H9 (cell line): ENCODE measurements around the gene MAZ. TPM values are rescaled to one million over a fixed set of nuclear protein-coding genes. Genes with fewer than 3 reads are reported as not detected.

Experiments used
- DNase-seq: peaks from one replicate; pipeline ENCODE4 v3.0.0-alpha.2; 2017
- H2AFZ ChIP-seq: one replicate; pipeline ENCODE4 v1.6.1; 2013; ENCODE audit warnings: mild to moderate bottlenecking, low read length, control low read depth, moderate library complexity
- H2AK5ac ChIP-seq: 2 replicates; pipeline ENCODE4 v1.6.1; 2013; ENCODE audit warnings: low read length, control low read depth, mixed read lengths; ENCODE audit not compliant: insufficient read length
- H2BK120ac ChIP-seq: one replicate; pipeline ENCODE4 v1.6.1; 2013; ENCODE audit warnings: low read depth, mild to moderate bottlenecking, low read length, control low read depth, inconsistent platforms; ENCODE audit not compliant: poor library complexity, severe bottlenecking
- H2BK12ac ChIP-seq: 2 replicates; pipeline ENCODE4 v1.6.1; 2013; ENCODE audit warnings: low read length, control low read depth, mixed read lengths, low read depth; ENCODE audit not compliant: insufficient read length
- H2BK15ac ChIP-seq: 2 replicates; pipeline ENCODE4 v1.6.1; 2013; ENCODE audit warnings: low read depth, low read length, control low read depth
- H2BK20ac ChIP-seq: one replicate; pipeline ENCODE4 v1.6.1; 2013; ENCODE audit warnings: low read depth, mild to moderate bottlenecking, low read length, control low read depth, inconsistent platforms; ENCODE audit not compliant: poor library complexity, severe bottlenecking
- H2BK5ac ChIP-seq: 2 replicates; pipeline ENCODE4 v1.6.1; 2013; ENCODE audit warnings: low read length, control low read depth, mixed read lengths; ENCODE audit not compliant: insufficient read length
- H3K14ac ChIP-seq: 2 replicates; pipeline ENCODE4 v1.6.1; 2013; ENCODE audit warnings: low read length, control low read depth; ENCODE audit not compliant: insufficient read depth
- H3K18ac ChIP-seq: 2 replicates; pipeline ENCODE4 v1.6.1; 2013; ENCODE audit warnings: low read depth, mild to moderate bottlenecking, mixed read lengths, low read length, control low read depth; ENCODE audit not compliant: insufficient read length
- H3K23ac ChIP-seq: 2 replicates; pipeline ENCODE4 v1.6.1; 2013; ENCODE audit warnings: low read length, control low read depth, mixed read lengths, low read depth; ENCODE audit not compliant: insufficient read length
- H3K23me2 ChIP-seq: 2 replicates; pipeline ENCODE4 v1.6.1; 2013; ENCODE audit warnings: low read depth, mild to moderate bottlenecking, mixed read lengths, low read length, control low read depth; ENCODE audit not compliant: insufficient read length, poor library complexity, severe bottlenecking
- H3K27ac ChIP-seq: 2 replicates; pipeline ENCODE4 v1.5.1; 2013; ENCODE audit warnings: low read length, control low read depth, mixed read lengths, low read depth; ENCODE audit not compliant: insufficient read length
- H3K27me3 ChIP-seq: 2 replicates; pipeline ENCODE4 v1.6.1; 2013; ENCODE audit warnings: low read length, control low read depth, inconsistent platforms; ENCODE audit not compliant: insufficient read depth
- H3K4ac ChIP-seq: 2 replicates; pipeline ENCODE4 v1.6.1; 2013; ENCODE audit warnings: low read depth, mild to moderate bottlenecking, control low read depth, inconsistent platforms, low read length, moderate library complexity
- H3K4me1 ChIP-seq: 2 replicates; pipeline ENCODE4 v1.6.1; 2013; ENCODE audit warnings: low read length, control low read depth, inconsistent platforms; ENCODE audit not compliant: insufficient read depth
- H3K4me2 ChIP-seq: 2 replicates; pipeline ENCODE4 v1.6.1; 2013; ENCODE audit warnings: low read length, control low read depth, mixed read lengths; ENCODE audit not compliant: insufficient read length, insufficient read depth
- H3K56ac ChIP-seq: 2 replicates; pipeline ENCODE4 v1.6.1; 2013; ENCODE audit warnings: low read depth, mild to moderate bottlenecking, mixed read lengths, low read length, control low read depth; ENCODE audit not compliant: insufficient read length
- H3K79me1 ChIP-seq: 2 replicates; pipeline ENCODE4 v1.6.1; 2013; ENCODE audit warnings: low read depth, mild to moderate bottlenecking, moderate library complexity, low read length, control low read depth, inconsistent platforms; ENCODE audit not compliant: insufficient read depth, poor library complexity, severe bottlenecking
- H3K79me2 ChIP-seq: 2 replicates; pipeline ENCODE4 v1.6.1; 2013; ENCODE audit warnings: low read length, control low read depth, inconsistent platforms; ENCODE audit not compliant: insufficient read depth
- H3K9ac ChIP-seq: 2 replicates; pipeline ENCODE4 v1.6.1; 2013; ENCODE audit warnings: low read length, control low read depth, mixed read lengths; ENCODE audit not compliant: insufficient read length; ENCODE audit errors: extremely low read depth
- H3K9me3 ChIP-seq: one replicate; pipeline ENCODE4 v1.6.1; 2013; ENCODE audit warnings: low read depth, low read length, inconsistent platforms; ENCODE audit not compliant: control insufficient read depth
- H3T11ph ChIP-seq: one replicate; pipeline ENCODE4 v1.6.1; 2013; ENCODE audit warnings: mild to moderate bottlenecking, low read length, control low read depth, inconsistent platforms
- H4K20me1 ChIP-seq: one replicate; pipeline ENCODE4 v1.6.1; 2013; ENCODE audit not compliant: control insufficient read depth, insufficient read length, insufficient read depth
- H4K5ac ChIP-seq: 2 replicates; pipeline ENCODE4 v1.6.1; 2013; ENCODE audit warnings: low read depth, mild to moderate bottlenecking, mixed read lengths, low read length, control low read depth; ENCODE audit not compliant: insufficient read length
- H4K8ac ChIP-seq: replicated peaks from 2 replicates; pipeline ENCODE4 v1.6.1; 2013; ENCODE audit warnings: low read length, control low read depth, mixed read lengths, low read depth; ENCODE audit not compliant: insufficient read length
- H4K91ac ChIP-seq: 2 replicates; pipeline ENCODE4 v1.6.1; 2013; ENCODE audit warnings: low read depth, mild to moderate bottlenecking, moderate library complexity, mixed read lengths, low read length, control low read depth; ENCODE audit not compliant: insufficient read length
- H3K27ac Mint-ChIP-seq, 3 experiments: 2 replicates in 2 of 3; 3 replicates in 1 of 3; pipeline ENCODE4 v1.8.0; 2020 to 2021; ENCODE audit warnings: mixed read lengths in 3 of 3, mild to moderate bottlenecking in 1 of 3, moderate library complexity in 1 of 3
- H3K27me3 Mint-ChIP-seq: 2 replicates; pipeline ENCODE4 v1.8.0; 2021; ENCODE audit warnings: low read depth, mild to moderate bottlenecking, moderate library complexity, mixed read lengths
- H3K36me3 Mint-ChIP-seq, 3 experiments: 2 replicates in 2 of 3; 3 replicates in 1 of 3; pipeline ENCODE4 v1.8.0; 2020 to 2021; ENCODE audit warnings: low read depth in 3 of 3, mixed read lengths in 3 of 3; ENCODE audit not compliant: insufficient read depth in 1 of 3
- H3K4me1 Mint-ChIP-seq, 2 experiments: 2 replicates each; pipeline ENCODE4 v1.8.0; 2020; ENCODE audit warnings: mixed read lengths in 2 of 2
- H3K4me3 Mint-ChIP-seq, 2 experiments: 2 replicates in 1 of 2; 3 replicates in 1 of 2; pipeline ENCODE4 v1.8.0; 2020 to 2021; ENCODE audit warnings: mild to moderate bottlenecking in 2 of 2, mixed read lengths in 2 of 2, moderate library complexity in 1 of 2
- H3K9me3 Mint-ChIP-seq, 2 experiments: 2 replicates in 1 of 2; 3 replicates in 1 of 2; pipeline ENCODE4 v1.8.0; 2020; ENCODE audit warnings: mild to moderate bottlenecking in 2 of 2, mixed read lengths in 2 of 2, moderate library complexity in 1 of 2
- WGBS: extraction: QIAGEN DNeasy Blood & Tissue Kit; methylation state at CpG from one replicate; pipeline ENCODE4 v1.1.7; 2013; ENCODE audit warnings: missing lambda C conversion rate, low lambda C conversion rate, mixed read lengths; ENCODE audit not compliant: insufficient read length; ENCODE audit errors: extremely low coverage; 5-methylcytosine and 5-hydroxymethylcytosine counted together
- total RNA-seq: library from RNA; stranded (reverse); gene quantifications from 2 replicates; pipeline ENCODE4 v1.2.1, GENCODE V29; 2021
- TF ChIP-seq, protein P1 (sequence below): fragments of 200-600 bp; sonication (generic); conservative IDR thresholded peaks from 3 replicates; pipeline ENCODE4 v1.8.0; 2021; ENCODE audit warnings: antibody characterized with exemption, mild to moderate bottlenecking

Gene MAZ
- total RNA-seq, 1 experiment from 2014 or later = 412 TPM

DNA sequence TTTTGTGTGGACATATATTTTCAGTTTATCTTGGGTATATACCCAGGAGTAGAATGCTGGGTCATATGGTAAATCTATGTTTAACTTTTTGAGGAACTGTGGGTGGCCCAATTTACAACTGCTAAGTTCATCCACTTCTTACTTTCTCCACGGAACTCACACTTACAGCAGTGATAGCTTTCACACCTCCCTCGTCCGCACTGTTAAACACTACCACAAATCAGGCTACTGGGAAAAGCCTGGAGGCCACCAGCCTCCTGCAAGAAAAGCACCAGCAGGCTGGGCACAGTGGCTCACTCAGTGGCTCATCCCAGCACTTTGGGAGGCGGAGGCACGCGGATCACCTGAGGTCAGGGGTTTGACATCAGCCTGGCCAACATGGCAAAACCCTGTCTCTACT is 43.0 kb upstream of the MAZ start:
- H3K9ac ChIP-seq = no peak overlapping the region
- no peak overlapping the region for H4K8ac ChIP-seq
- no peak overlapping the region for H4K5ac ChIP-seq
- no peak overlapping the region for H2BK15ac ChIP-seq
- no peak overlapping the region for H2AFZ ChIP-seq
- Mint-ChIP-seq H3K27me3 (peaks cover 3% of the 10 kb centered on the region), H3K4me3 (no peak overlapping the region), H3K27ac (no peak overlapping the region), H3K9me3 (no peaks in the 10 kb centered on the region; a peak in 1 of 5 replicates), H3K36me3 (no peaks in the 10 kb centered on the region), H3K4me1 (peaks cover 8 to 10% of the 10 kb centered on the region in 2 experiments; a peak in 2 of 4 replicates)
- no peak overlapping the region for H2BK5ac ChIP-seq
- no peaks in the 10 kb centered on the region for H3K79me2 ChIP-seq
- H3K14ac ChIP-seq = no peak overlapping the region
- no peaks in the 10 kb centered on the region for H3K79me1 ChIP-seq
- TF ChIP-seq, protein P1, sequence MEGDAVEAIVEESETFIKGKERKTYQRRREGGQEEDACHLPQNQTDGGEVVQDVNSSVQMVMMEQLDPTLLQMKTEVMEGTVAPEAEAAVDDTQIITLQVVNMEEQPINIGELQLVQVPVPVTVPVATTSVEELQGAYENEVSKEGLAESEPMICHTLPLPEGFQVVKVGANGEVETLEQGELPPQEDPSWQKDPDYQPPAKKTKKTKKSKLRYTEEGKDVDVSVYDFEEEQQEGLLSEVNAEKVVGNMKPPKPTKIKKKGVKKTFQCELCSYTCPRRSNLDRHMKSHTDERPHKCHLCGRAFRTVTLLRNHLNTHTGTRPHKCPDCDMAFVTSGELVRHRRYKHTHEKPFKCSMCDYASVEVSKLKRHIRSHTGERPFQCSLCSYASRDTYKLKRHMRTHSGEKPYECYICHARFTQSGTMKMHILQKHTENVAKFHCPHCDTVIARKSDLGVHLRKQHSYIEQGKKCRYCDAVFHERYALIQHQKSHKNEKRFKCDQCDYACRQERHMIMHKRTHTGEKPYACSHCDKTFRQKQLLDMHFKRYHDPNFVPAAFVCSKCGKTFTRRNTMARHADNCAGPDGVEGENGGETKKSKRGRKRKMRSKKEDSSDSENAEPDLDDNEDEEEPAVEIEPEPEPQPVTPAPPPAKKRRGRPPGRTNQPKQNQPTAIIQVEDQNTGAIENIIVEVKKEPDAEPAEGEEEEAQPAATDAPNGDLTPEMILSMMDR = no peak
- no peak overlapping the region for H3K23ac ChIP-seq
- no peak overlapping the region for H2BK20ac ChIP-seq
- no peak overlapping the region for H2AK5ac ChIP-seq
- DNase-seq = no peak
- H2BK12ac ChIP-seq = no peak overlapping the region
- no peak overlapping the region for H3T11ph ChIP-seq
- H4K91ac ChIP-seq = no peak overlapping the region
- H3K4ac ChIP-seq = no peak overlapping the region
- WGBS = no CpG with 5 or more reads among the region's 6 CpGs
- no peak overlapping the region for H2BK120ac ChIP-seq
- H3K56ac ChIP-seq = no peak overlapping the region
- no peaks in the 10 kb centered on the region for H4K20me1 ChIP-seq
- H3K23me2 ChIP-seq = no peaks in the 10 kb centered on the region
- no peak overlapping the region for H3K18ac ChIP-seq
- H3K27ac ChIP-seq = no peak overlapping the region
- no peaks in the 10 kb centered on the region for H3K27me3 ChIP-seq
- no peaks in the 10 kb centered on the region for H3K9me3 ChIP-seq
- no peaks in the 10 kb centered on the region for H3K4me1 ChIP-seq
- no peak overlapping the region for H3K4me2 ChIP-seq
